Left ventricle myocardium inferior (tissue), 1 donor: ENCODE data around the gene COL11A2. TPM values are rescaled to one million over a fixed set of nuclear protein-coding genes. Genes with fewer than 3 reads are reported as not detected.

ENCODE experiments used
- DNase-seq: peaks from one replicate; pipeline ENCODE4 v3.0.0-alpha.2; 2020
- H3K27ac ChIP-seq: fragments of 200-600 bp; replicated peaks from 2 replicates; pipeline ENCODE4 v1.8.0; 2021
- H3K27me3 ChIP-seq: fragments of 200-600 bp; 2 replicates; pipeline ENCODE4 v1.8.0; 2021; ENCODE audit warnings: low read depth
- H3K36me3 ChIP-seq: fragments of 200-600 bp; 2 replicates; pipeline ENCODE4 v1.8.0; 2021
- H3K4me1 ChIP-seq: fragments of 200-600 bp; 2 replicates; pipeline ENCODE4 v1.8.0; 2021
- H3K4me3 ChIP-seq: fragments of 200-600 bp; 2 replicates; pipeline ENCODE4 v1.8.0; 2021; ENCODE audit warnings: mild to moderate bottlenecking, moderate library complexity
- H3K9me3 ChIP-seq: fragments of 200-600 bp; replicated peaks from 2 replicates; pipeline ENCODE4 v1.8.0; 2021
- intact Hi-C: fragments of 100-400 bp; cut with micrococcal nuclease; formaldehyde crosslinking; loops from one replicate; pipeline ENCODE4 v1.11.0; 2022
- total RNA-seq: library from RNA; stranded (reverse); fragmentation: NEBNext Ultra II Directional; extraction: Animal tissue kit (Norgen Biotek cat#: 25700); gene quantifications from one replicate; pipeline ENCODE4 v1.2.1, GENCODE V29; 2021
- TF ChIP-seq, protein P1 (sequence below): fragments of 200-600 bp; IDR thresholded peaks from 2 replicates; pipeline ENCODE4 v1.8.0; 2021; ENCODE audit warnings: antibody characterized with exemption, mild to moderate bottlenecking, borderline replicate concordance
- donor health status: DM: no; HTN: yes; CAD: no; lungs with severe emphysema.

The COL11A2 gene
- total RNA-seq, 1 donor from 2014 or later: 1.3 TPM

DNA sequence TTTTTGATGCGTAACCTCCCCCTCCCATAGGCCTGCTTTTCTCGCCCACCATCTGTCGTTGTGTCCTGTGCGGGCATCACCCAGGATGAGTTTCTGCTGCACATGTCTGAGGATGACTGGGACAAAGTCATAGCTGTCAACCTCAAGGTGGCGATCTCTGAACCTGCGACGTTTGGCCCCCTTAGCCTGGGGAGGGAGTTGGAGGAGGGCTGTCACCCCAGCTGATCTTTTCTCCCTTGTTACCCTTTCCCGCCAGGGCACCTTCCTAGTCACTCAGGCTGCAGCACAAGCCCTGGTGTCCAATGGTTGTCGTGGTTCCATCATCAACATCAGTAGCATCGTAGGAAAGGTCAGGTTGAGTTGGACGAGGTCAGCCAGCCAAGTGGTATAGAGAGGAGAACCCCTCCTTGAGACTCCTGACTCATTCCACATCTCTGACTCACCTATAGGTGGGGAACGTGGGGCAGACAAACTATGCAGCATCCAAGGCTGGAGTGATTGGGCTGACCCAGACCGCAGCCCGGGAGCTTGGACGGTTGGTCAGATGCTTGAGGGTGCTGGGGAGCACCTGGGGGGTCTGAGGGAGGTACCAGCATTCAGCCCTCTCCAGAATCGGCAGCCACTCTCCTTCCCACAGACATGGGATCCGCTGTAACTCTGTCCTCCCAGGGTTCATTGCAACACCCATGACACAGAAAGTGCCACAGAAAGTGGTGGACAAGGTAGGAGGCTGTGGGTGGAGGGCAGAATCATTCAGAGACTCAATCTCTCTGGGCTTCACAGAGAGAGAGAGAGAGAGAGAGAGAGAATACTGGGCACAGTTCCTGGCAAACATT, 13.1 kb upstream of the COL11A2 start:
- H3K27ac ChIP-seq: peak overlapping the region; percentile 81
- TF ChIP-seq, protein P1, sequence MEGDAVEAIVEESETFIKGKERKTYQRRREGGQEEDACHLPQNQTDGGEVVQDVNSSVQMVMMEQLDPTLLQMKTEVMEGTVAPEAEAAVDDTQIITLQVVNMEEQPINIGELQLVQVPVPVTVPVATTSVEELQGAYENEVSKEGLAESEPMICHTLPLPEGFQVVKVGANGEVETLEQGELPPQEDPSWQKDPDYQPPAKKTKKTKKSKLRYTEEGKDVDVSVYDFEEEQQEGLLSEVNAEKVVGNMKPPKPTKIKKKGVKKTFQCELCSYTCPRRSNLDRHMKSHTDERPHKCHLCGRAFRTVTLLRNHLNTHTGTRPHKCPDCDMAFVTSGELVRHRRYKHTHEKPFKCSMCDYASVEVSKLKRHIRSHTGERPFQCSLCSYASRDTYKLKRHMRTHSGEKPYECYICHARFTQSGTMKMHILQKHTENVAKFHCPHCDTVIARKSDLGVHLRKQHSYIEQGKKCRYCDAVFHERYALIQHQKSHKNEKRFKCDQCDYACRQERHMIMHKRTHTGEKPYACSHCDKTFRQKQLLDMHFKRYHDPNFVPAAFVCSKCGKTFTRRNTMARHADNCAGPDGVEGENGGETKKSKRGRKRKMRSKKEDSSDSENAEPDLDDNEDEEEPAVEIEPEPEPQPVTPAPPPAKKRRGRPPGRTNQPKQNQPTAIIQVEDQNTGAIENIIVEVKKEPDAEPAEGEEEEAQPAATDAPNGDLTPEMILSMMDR: no peak
- H3K4me1 ChIP-seq: peaks cover 71% of the 10 kb centered on the region
- H3K27me3 ChIP-seq: no peaks in the 10 kb centered on the region
- no peaks in the 10 kb centered on the region for H3K9me3 ChIP-seq
- H3K4me3 ChIP-seq: peak overlapping the region; percentile 73
- intact Hi-C loops: no loop called here
- peaks cover 35% of the 10 kb centered on the region for H3K36me3 ChIP-seq
- no peak for DNase-seq

GRCh38 chr6:33204415-33205190, 12.3 kb upstream of the COL11A2 start, which contains the start of gene HSD17B8:
Gene HSD17B8 (plus strand): TSS chr6:33204655. CDS start chr6:33204669, 14 bp downstream.
- Histone ChIP-seq H3K36me3 (peaks cover 29% of the 10 kb centered on the region), H3K9me3 (no peaks in the 10 kb centered on the region), H3K4me3 (peak within 1 kb of the TSS; percentile 73), H3K4me1 (peaks cover 79% of the 10 kb centered on the region), H3K27me3 (no peaks in the 10 kb centered on the region), H3K27ac (peak within 1 kb of the TSS; percentile 81)
- TF ChIP-seq, protein P1: no peak
- DNase-seq: peak; percentile 96
- intact Hi-C loops: no loop called here

- Histone ChIP-seq H3K27ac (peak overlapping the region; percentile 81), H3K36me3 (peaks cover 27% of the 10 kb centered on the region), H3K4me1 (peaks cover 82% of the 10 kb centered on the region), H3K4me3 (peak overlapping the region; percentile 73), H3K9me3 (no peaks in the 10 kb centered on the region), H3K27me3 (no peaks in the 10 kb centered on the region)
- TF ChIP-seq, protein P1: no peak
- DNase-seq: no peak
- intact Hi-C loops: no loop called here
Observed at GRCh38 chr6:33204165-33204414, 11.8 kb upstream of the COL11A2 start.

GRCh38 chr6:33203443-33204164, 11.3 kb upstream of the COL11A2 start:
- DNase-seq: no peak
- H3K9me3 ChIP-seq: no peaks in the 10 kb centered on the region
- peak overlapping the region; percentile 81 for H3K27ac ChIP-seq
- H3K27me3 ChIP-seq: no peaks in the 10 kb centered on the region
- intact Hi-C loops: no loop called here
- TF ChIP-seq, protein P1: no peak
- H3K36me3 ChIP-seq: peaks cover 27% of the 10 kb centered on the region
- peak overlapping the region; percentile 73 for H3K4me3 ChIP-seq
- H3K4me1 ChIP-seq: peaks cover 82% of the 10 kb centered on the region

DNA sequence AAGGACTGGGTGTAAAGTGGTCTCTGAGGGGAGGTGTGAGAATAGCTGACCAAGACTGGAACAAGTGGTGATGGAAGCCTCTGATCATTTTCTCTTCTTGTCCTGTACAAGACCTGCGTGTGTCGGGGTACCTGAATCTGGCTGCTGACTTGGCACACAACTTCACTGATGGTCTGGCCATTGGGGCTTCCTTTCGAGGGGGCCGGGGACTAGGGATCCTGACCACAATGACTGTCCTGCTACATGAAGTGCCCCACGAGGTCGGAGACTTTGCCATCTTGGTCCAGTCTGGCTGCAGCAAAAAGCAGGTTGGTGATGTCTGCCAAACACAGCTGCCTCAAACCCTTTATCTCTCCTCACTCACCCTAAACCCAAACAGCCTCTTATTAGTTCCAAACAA, 10.5 kb upstream of the COL11A2 start:
- DNase-seq: no peak

More for the DNA sequence above, 10.5 kb upstream of the COL11A2 start:
- Histone ChIP-seq H3K27me3 (no peaks in the 10 kb centered on the region), H3K4me3 (peak overlapping the region; percentile 99), H3K9me3 (no peaks in the 10 kb centered on the region), H3K36me3 (peaks cover 27% of the 10 kb centered on the region), H3K4me1 (peaks cover 82% of the 10 kb centered on the region), H3K27ac (no peak overlapping the region)
- TF ChIP-seq, protein P1: no peak
- intact Hi-C loops: no loop called here
